Chondrocyte (in vitro differentiated cells): ENCODE results near the gene PNP. TPM values are rescaled to one million over a fixed set of nuclear protein-coding genes. Genes with fewer than 3 reads are reported as not detected.
A peak's percentile ranks its signal among the peaks of the same experiment; 100 is the strongest.

Experiments
- DNase-seq: peaks from one replicate; pipeline ENCODE4 v3.0.0; 2021; ENCODE audit warnings: mixed read lengths, low spot score
- H3K27ac Mint-ChIP-seq: one replicate; pipeline ENCODE4 v1.8.0; 2021; ENCODE audit warnings: mild to moderate bottlenecking, moderate library complexity, mixed read lengths; ENCODE audit not compliant: unreplicated experiment
- H3K27me3 Mint-ChIP-seq: 2 replicates; pipeline ENCODE4 v1.8.0; 2021; ENCODE audit warnings: low read depth, mixed read lengths
- H3K36me3 Mint-ChIP-seq: 2 replicates; pipeline ENCODE4 v1.8.0; 2021; ENCODE audit warnings: low read depth, mixed read lengths
- H3K4me1 Mint-ChIP-seq: 2 replicates; pipeline ENCODE4 v1.8.0; 2021; ENCODE audit warnings: low read depth, mild to moderate bottlenecking, mixed read lengths
- H3K4me3 Mint-ChIP-seq: one replicate; pipeline ENCODE4 v1.8.0; 2021; ENCODE audit warnings: mild to moderate bottlenecking, moderate library complexity, mixed read lengths; ENCODE audit not compliant: unreplicated experiment
- H3K9me3 Mint-ChIP-seq: 2 replicates; pipeline ENCODE4 v1.8.0; 2021; ENCODE audit warnings: low read depth, mixed read lengths
- CTCF ChIP-seq: fragments of 200-600 bp; sonication (generic); IDR thresholded peaks from 2 replicates; pipeline ENCODE4 v1.5.0; 2021; ENCODE audit warnings: antibody characterized with exemption, mild to moderate bottlenecking, moderate library complexity
- total RNA-seq: library from RNA; stranded (reverse); gene quantifications from 3 replicates; pipeline ENCODE4 v1.2.1, GENCODE V29; 2021

The PNP gene
- total RNA-seq, 1 donor from 2014 or later: 25.0 TPM

- H3K9me3 Mint-ChIP-seq: no peaks in the 10 kb centered on the region
- H3K4me3 Mint-ChIP-seq: no peak within 1 kb of the TSS
- peaks cover 2% of the 10 kb centered on the region for H3K27me3 Mint-ChIP-seq
- no peak for DNase-seq
- H3K4me1 Mint-ChIP-seq: peaks cover 10% of the 10 kb centered on the region
- TF ChIP-seq CTCF: no peak
- no peaks in the 10 kb centered on the region for H3K36me3 Mint-ChIP-seq
- H3K27ac Mint-ChIP-seq: peak within 1 kb of the TSS; percentile 57
Measured at GRCh38 chr14:20435582-20436362, 33.4 kb upstream of the PNP start, which contains the start of gene KLHL33. Gene KLHL33 (minus strand): TSS chr14:20436166. CDS start chr14:20435811, 355 bp downstream.

GRCh38 chr14:20436363-20436755, 32.8 kb upstream of the PNP start:
- peaks cover 10% of the 10 kb centered on the region for H3K4me1 Mint-ChIP-seq
- no peak overlapping the region for H3K4me3 Mint-ChIP-seq
- TF ChIP-seq CTCF: no peak
- no peak for DNase-seq
- peaks cover 2% of the 10 kb centered on the region for H3K27me3 Mint-ChIP-seq
- no peaks in the 10 kb centered on the region for H3K36me3 Mint-ChIP-seq
- peak overlapping the region; percentile 57 for H3K27ac Mint-ChIP-seq
- no peaks in the 10 kb centered on the region for H3K9me3 Mint-ChIP-seq

- TF ChIP-seq CTCF: no peak
- peaks cover 10% of the 10 kb centered on the region for H3K4me1 Mint-ChIP-seq
- no peaks in the 10 kb centered on the region for H3K9me3 Mint-ChIP-seq
- H3K27ac Mint-ChIP-seq: no peak overlapping the region
- no peak for DNase-seq
- H3K36me3 Mint-ChIP-seq: no peaks in the 10 kb centered on the region
- H3K4me3 Mint-ChIP-seq: no peak overlapping the region
- peaks cover 2% of the 10 kb centered on the region for H3K27me3 Mint-ChIP-seq
Measured at GRCh38 chr14:20438664-20439063, 30.5 kb upstream of the PNP start.

- no peak overlapping the region for H3K27ac Mint-ChIP-seq
- no peaks in the 10 kb centered on the region for H3K9me3 Mint-ChIP-seq
- DNase-seq: no peak
- H3K4me3 Mint-ChIP-seq: no peak overlapping the region
- H3K36me3 Mint-ChIP-seq: no peaks in the 10 kb centered on the region
- peaks cover 2% of the 10 kb centered on the region for H3K27me3 Mint-ChIP-seq
- TF ChIP-seq CTCF: no peak
- peaks cover 10% of the 10 kb centered on the region for H3K4me1 Mint-ChIP-seq
Measured at GRCh38 chr14:20440465-20440864, 28.7 kb upstream of the PNP start.

GRCh38 chr14:20440882-20441281, 28.3 kb upstream of the PNP start:
- Mint-ChIP-seq H3K9me3 (no peaks in the 10 kb centered on the region), H3K27me3 (peaks cover 2% of the 10 kb centered on the region), H3K4me3 (no peak overlapping the region), H3K4me1 (peaks cover 10% of the 10 kb centered on the region), H3K36me3 (no peaks in the 10 kb centered on the region), H3K27ac (no peak overlapping the region)
- TF ChIP-seq CTCF: no peak
- no peak for DNase-seq
